ENCODE results near the gene KCTD13. TPM values are rescaled to one million over a fixed set of nuclear protein-coding genes. Genes with fewer than 3 reads are reported as not detected.

The KCTD13 gene
- total RNA-seq, 1 experiment from 2014 or later = 18.3 TPM

DNA sequence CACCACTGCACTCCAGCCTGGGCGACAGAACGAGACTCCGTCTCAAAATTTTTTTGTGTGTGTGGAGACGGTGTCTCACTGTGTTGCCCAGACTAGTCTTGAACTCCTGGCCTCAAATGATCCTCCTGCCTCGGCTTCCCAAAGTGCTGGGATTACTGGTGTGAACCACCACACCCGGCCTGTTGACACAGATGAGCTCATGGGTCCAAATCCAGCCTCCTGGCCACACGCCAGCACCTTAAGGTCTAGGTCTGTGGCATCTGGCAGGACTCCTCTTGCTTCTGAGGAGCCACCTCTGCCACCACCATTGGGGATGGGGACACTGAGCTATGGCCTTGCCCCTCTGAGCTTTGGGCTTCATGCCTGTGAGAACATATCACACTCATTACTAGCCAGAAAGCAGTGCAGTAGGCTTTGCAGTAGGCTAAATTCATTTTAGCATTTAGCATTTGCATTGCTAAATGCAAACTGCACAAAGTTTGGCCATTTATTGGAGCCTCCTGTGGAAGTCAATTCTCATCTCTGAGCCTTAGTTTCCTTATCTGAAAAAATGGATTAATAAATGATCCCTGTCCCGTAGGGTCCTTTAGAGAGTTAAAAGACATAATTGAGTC lies 57.5 kb downstream of the KCTD13 start:
- no peaks in the 10 kb centered on the region for H3K9me3 Mint-ChIP-seq
- Histone ChIP-seq H3K14ac (ENCODE audit: insufficient read depth, low read length) (no peak overlapping the region), H3K79me1 (ENCODE audit: insufficient read depth, low read depth, low read length, poor library complexity, severe bottlenecking) (no peaks in the 10 kb centered on the region), H3K79me2 (ENCODE audit: insufficient read depth, low read length) (no peaks in the 10 kb centered on the region), H2BK15ac (ENCODE audit: low read depth, low read length) (no peak overlapping the region), H3K23ac (ENCODE audit: insufficient read length, low read depth, low read length) (no peak overlapping the region), H3K9ac (ENCODE audit: extremely low read depth, insufficient read length, low read length) (no peak overlapping the region), H3K27ac (ENCODE audit: insufficient read length, low read depth, low read length) (no peak overlapping the region), H3K56ac (ENCODE audit: insufficient read length, low read depth, low read length) (no peak overlapping the region), H2BK20ac (ENCODE audit: low read depth, low read length, poor library complexity, severe bottlenecking) (no peak overlapping the region), H4K8ac (replicated peaks; ENCODE audit: insufficient read length, low read depth, low read length) (no peak overlapping the region), H4K91ac (ENCODE audit: insufficient read length, low read depth, low read length) (no peak overlapping the region), H3K4ac (ENCODE audit: low read depth, low read length) (no peak overlapping the region), H3K9me3 (ENCODE audit: control insufficient read depth, low read depth, low read length) (no peaks in the 10 kb centered on the region), H3T11ph (ENCODE audit: low read length) (no peak overlapping the region), H2AK5ac (ENCODE audit: insufficient read length, low read length) (no peak overlapping the region), H2BK5ac (ENCODE audit: insufficient read length, low read length) (no peak overlapping the region), H2AFZ (ENCODE audit: low read length) (no peak overlapping the region), H3K23me2 (ENCODE audit: insufficient read length, low read depth, low read length, poor library complexity, severe bottlenecking) (peaks cover 2% of the 10 kb centered on the region), H4K5ac (ENCODE audit: insufficient read length, low read depth, low read length) (no peak overlapping the region), H2BK12ac (ENCODE audit: insufficient read length, low read depth, low read length) (no peak overlapping the region), H4K20me1 (ENCODE audit: control insufficient read depth, insufficient read depth, insufficient read length) (no peaks in the 10 kb centered on the region), H2BK120ac (ENCODE audit: low read depth, low read length, poor library complexity, severe bottlenecking) (no peak overlapping the region), H3K18ac (ENCODE audit: insufficient read length, low read depth, low read length) (no peak overlapping the region), H3K27me3 (ENCODE audit: insufficient read depth, low read length) (no peaks in the 10 kb centered on the region), H3K4me2 (ENCODE audit: insufficient read depth, insufficient read length, low read length) (no peak overlapping the region), H3K4me1 (ENCODE audit: insufficient read depth, low read length) (no peaks in the 10 kb centered on the region)
- H3K27ac Mint-ChIP-seq = peak overlapping the region in 1 of 3 experiments; percentile 46; a peak in 1 of 7 replicates
- H3K4me3 Mint-ChIP-seq = no peak overlapping the region
- WGBS (ENCODE audit: extremely low coverage, insufficient read length, low lambda C conversion rate) = no CpG with 5 or more reads among the region's 8 CpGs
- H3K4me1 Mint-ChIP-seq = peaks cover 3 to 4% of the 10 kb centered on the region in 2 experiments; a peak in 2 of 4 replicates
- peaks cover 0 to 13% (median 6%) of the 10 kb centered on the region in 3 experiments; a peak in 4 of 7 replicates for H3K36me3 Mint-ChIP-seq (ENCODE audit: insufficient read depth in 1 of 3, low read depth in 3 of 3)
- H3K27me3 Mint-ChIP-seq (ENCODE audit: low read depth) = peaks cover 2% of the 10 kb centered on the region
- no peak for TF ChIP-seq CTCF (conservative IDR thresholded peaks at IDR 0.05)
- DNase-seq = no peak

Data from H9 (cell line).